HFFc6 (cell line): ENCODE measurements around the gene DNER. TPM values are rescaled to one million over a fixed set of nuclear protein-coding genes. Genes with fewer than 3 reads are reported as not detected.

Source experiments
- DNase-seq: peaks from one replicate; pipeline ENCODE4 v3.0.0-alpha.2; 2018
- H3K27ac Mint-ChIP-seq: 2 replicates; pipeline ENCODE4 v1.8.0; 2020; ENCODE audit warnings: mild to moderate bottlenecking, mixed read lengths
- H3K27me3 Mint-ChIP-seq: 2 replicates; pipeline ENCODE4 v1.8.0; 2021; ENCODE audit warnings: mild to moderate bottlenecking, moderate library complexity, mixed read lengths; ENCODE audit not compliant: insufficient read depth
- H3K36me3 Mint-ChIP-seq: 2 replicates; pipeline ENCODE4 v1.8.0; 2021; ENCODE audit warnings: low read depth, mixed read lengths
- H3K4me1 Mint-ChIP-seq: 2 replicates; pipeline ENCODE4 v1.8.0; 2020; ENCODE audit warnings: low read depth, mixed read lengths
- H3K4me3 Mint-ChIP-seq: 2 replicates; pipeline ENCODE4 v1.8.0; 2020; ENCODE audit warnings: mild to moderate bottlenecking, moderate library complexity, mixed read lengths
- H3K9me3 Mint-ChIP-seq: 2 replicates; pipeline ENCODE4 v1.8.0; 2020; ENCODE audit warnings: mild to moderate bottlenecking, mixed read lengths
- CTCF ChIP-seq: fragments of 200-600 bp; sonication (generic); IDR thresholded peaks from 2 replicates; pipeline ENCODE4 v1.5.0; 2021; ENCODE audit warnings: antibody characterized with exemption, mild to moderate bottlenecking
- total RNA-seq, 6 experiments: library from RNA; stranded (reverse); fragmentation: NEBNext Ultra II Directional; extraction: Animal tissue kit (Norgen Biotek cat#: 25700); gene quantifications; 2 replicates in 1 of 6; 3 replicates in 5 of 6; pipeline ENCODE4 v1.2.3, GENCODE V29; 2021

The DNER gene
- total RNA-seq, 6 experiments from 2014 or later, result 0.07 to 3.8 (median 2.7) TPM

- H3K36me3 Mint-ChIP-seq, result no peaks in the 10 kb centered on the region
- H3K27me3 Mint-ChIP-seq, result no peaks in the 10 kb centered on the region
- no peaks in the 10 kb centered on the region for H3K9me3 Mint-ChIP-seq
- H3K4me1 Mint-ChIP-seq, result peaks cover 16% of the 10 kb centered on the region
- TF ChIP-seq CTCF, result no peak
- H3K4me3 Mint-ChIP-seq, result peak overlapping the region; percentile 36; the same call in 1 of the 2 replicates
- peak overlapping the region; percentile 56; the same call in 1 of the 2 replicates for H3K27ac Mint-ChIP-seq
- peak; percentile 3 for DNase-seq
These were observed 298.1 kb downstream of the DNER start for GRCh38 chr2:229416116-229416694.

GRCh38 chr2:229414631-229415030 lies 299.7 kb downstream of the DNER start:
- DNase-seq, result no peak
- Mint-ChIP-seq H3K9me3 (no peaks in the 10 kb centered on the region), H3K27ac (no peak overlapping the region), H3K36me3 (no peaks in the 10 kb centered on the region), H3K4me1 (peaks cover 23% of the 10 kb centered on the region), H3K4me3 (no peak overlapping the region), H3K27me3 (no peaks in the 10 kb centered on the region)
- no peak for TF ChIP-seq CTCF

GRCh38 chr2:229412686-229413085 lies 301.7 kb downstream of the DNER start:
- peaks cover 43% of the 10 kb centered on the region for H3K4me1 Mint-ChIP-seq
- no peak for DNase-seq
- TF ChIP-seq CTCF, result no peak

GRCh38 chr2:229410946-229411345 lies 303.4 kb downstream of the DNER start:
- Mint-ChIP-seq H3K27ac (no peak overlapping the region), H3K27me3 (no peaks in the 10 kb centered on the region; the same call in 1 of the 2 replicates), H3K36me3 (no peaks in the 10 kb centered on the region), H3K9me3 (no peaks in the 10 kb centered on the region), H3K4me1 (peaks cover 46% of the 10 kb centered on the region), H3K4me3 (no peak overlapping the region)
- no peak for TF ChIP-seq CTCF
- no peak for DNase-seq

More at GRCh38 chr2:229412686-229413085, 301.7 kb downstream of the DNER start:
- H3K27me3 Mint-ChIP-seq, result no peaks in the 10 kb centered on the region; the same call in 1 of the 2 replicates
- no peak overlapping the region for H3K4me3 Mint-ChIP-seq
- no peak overlapping the region for H3K27ac Mint-ChIP-seq
- H3K9me3 Mint-ChIP-seq, result no peaks in the 10 kb centered on the region
- H3K36me3 Mint-ChIP-seq, result no peaks in the 10 kb centered on the region

GRCh38 chr2:229410264-229410663 lies 304.1 kb downstream of the DNER start:
- Mint-ChIP-seq H3K36me3 (no peaks in the 10 kb centered on the region), H3K4me3 (no peak overlapping the region), H3K27me3 (no peaks in the 10 kb centered on the region; the same call in 1 of the 2 replicates), H3K4me1 (peaks cover 40% of the 10 kb centered on the region), H3K27ac (peak overlapping the region; percentile 39; the same call in 1 of the 2 replicates), H3K9me3 (no peaks in the 10 kb centered on the region)
- DNase-seq, result no peak
- no peak for TF ChIP-seq CTCF
